ENCODE results near the gene ZC3H4.

Gene ZC3H4

DNA sequence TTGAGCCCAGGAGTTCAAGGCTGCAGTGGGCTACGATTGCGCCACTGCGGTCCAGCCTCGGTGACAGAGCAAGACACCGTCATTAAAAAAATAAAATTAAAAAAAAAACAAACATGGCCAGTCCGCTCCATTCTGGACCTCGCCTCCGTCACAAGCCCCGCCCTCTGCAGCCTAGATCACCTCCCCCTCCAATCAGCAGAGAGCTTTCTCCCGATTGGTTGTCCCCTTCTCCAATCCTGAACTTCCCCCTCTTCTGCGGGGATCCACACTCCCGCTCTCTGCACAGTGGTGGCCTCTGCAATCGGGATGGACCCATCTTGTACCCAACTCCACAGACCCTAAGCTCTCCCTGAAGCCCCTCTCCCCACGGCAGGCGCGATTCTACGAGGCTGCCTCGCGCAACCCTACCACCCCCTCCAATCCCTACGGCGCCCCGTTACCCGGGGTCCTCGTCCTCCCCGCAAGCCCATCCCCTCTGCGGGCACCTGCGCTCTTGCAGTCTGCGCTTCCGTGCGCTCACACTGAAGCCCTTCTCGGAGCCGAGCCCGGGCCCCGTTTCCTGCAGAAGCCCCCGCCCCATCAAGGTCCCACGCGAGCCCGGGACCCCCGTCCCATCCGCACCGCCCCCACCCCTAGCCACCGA lies 65.7 kb downstream of the ZC3H4 start:
- DNase-seq (ENCODE audit: low spot score): peak; percentile 86

DNA sequence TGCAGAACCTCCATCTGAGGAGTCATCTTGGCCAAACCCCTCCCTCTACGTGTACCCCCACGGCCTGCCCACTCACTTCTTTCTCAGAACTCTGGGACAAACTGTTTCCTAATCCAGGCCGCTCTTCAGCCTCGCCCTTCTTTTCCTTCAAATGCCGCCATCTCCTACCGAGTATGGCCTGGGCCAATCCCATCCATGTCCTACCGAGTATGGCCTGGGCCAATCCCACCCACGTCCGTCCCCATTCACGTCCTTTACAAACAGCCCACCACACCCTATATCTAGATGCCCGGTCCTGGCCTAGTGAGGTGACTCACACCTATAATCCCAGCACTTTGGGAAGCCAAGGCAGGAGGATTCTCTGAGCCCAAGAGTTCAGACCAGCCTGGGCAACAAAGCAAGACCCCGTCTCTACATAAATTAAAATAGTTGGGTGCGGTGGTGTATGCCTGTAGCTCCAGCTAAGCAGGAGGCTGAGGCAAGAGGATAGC lies 66.3 kb downstream of the ZC3H4 start:
- no peak for DNase-seq (ENCODE audit: low spot score)

DNA sequence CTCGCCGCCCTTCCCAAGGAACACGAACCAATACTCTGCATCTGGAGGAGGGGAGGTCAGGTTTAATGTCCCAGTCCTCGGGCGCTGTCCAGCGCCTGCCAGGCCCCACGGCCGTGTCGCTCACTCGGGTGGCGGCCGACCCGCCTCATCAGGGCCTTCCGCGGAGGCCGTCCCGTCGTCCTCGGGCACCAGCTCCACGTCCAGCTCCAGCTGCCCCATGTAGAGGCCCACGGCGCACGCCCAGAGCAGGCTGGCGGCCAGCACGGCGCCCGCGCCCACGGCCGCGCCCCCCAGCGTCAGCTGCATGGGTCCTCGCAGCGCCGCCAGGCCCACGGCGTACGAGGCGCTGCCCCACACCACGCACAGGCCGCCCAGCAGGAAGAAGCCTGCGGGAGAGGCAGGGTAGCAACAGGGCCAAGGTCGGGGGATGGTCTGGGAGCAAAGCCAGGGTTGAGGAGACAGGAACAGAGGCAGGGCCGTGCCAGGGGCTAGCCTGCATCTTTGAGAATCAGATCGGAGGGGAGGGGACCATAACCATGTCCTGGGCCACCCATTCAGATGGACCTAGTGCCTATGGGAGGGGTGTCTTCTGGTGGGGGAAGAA lies 67.6 kb downstream of the ZC3H4 start:
- no peak for DNase-seq (ENCODE audit: low spot score)

DNA sequence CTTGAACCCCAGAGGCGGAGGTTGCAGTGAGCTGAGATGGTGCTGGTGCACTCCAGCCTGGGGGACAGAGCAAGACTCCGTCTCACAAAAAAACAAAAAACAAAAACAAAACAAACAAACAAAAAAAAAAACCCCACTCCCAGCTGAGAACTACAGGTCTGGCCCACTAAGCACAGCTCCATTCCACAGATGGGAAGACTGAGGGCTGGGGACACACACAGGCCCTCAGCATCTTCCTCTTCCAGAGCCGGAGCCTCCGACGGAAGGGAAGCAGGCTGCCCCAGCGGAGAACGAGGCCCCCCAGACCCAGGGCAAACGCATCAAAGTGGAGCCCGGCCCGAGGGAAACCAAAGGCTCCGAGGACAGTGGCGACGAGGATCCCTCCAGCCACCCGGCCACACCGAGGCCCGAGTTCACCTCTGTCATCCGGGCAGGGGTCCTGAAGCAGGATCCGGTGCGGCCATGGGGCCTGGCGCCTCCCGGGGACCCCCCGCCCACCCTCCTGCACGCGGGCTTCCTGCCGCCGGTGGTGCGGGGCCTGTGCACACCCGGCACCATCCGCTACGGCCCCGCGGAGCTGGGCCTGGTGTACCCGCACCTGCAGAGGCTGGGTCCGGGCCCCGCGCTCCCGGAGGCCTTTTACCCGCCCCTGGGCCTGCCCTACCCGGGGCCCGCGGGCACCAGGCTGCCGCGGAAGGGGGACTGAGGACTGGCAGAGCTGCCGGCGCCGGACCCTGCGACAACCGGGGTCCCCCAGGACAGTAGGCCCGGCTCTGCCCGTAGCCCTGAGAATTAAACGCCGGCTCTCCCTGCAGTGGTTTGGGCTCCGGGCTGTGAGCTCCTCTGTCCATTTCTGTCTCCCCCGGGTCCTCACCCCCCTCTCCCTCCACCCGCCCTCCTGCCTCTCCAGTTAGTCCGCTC lies 68.4 kb downstream of the ZC3H4 start:
- no peak for DNase-seq (ENCODE audit: low spot score)

DNA sequence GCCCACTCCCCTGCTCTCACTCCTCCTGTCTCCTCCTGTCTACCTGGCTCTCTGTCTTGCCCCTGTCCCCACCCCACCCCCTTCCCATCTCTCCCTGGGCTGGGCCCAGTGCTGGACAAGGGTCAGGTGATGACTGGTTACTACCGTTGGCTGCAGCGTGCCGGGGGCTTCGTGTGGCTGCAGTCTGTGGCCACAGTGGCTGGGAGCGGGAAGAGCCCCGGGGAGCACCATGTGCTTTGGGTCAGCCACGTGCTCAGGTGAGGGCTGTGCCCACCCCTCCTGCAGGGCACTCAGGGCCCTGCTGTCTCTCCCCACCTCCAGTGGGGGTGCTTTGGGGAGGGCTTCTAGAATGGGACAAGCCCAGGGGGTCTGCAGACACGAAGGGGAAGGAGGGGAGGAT lies 72.7 kb downstream of the ZC3H4 start:
- DNase-seq (ENCODE audit: low spot score): no peak

DNA sequence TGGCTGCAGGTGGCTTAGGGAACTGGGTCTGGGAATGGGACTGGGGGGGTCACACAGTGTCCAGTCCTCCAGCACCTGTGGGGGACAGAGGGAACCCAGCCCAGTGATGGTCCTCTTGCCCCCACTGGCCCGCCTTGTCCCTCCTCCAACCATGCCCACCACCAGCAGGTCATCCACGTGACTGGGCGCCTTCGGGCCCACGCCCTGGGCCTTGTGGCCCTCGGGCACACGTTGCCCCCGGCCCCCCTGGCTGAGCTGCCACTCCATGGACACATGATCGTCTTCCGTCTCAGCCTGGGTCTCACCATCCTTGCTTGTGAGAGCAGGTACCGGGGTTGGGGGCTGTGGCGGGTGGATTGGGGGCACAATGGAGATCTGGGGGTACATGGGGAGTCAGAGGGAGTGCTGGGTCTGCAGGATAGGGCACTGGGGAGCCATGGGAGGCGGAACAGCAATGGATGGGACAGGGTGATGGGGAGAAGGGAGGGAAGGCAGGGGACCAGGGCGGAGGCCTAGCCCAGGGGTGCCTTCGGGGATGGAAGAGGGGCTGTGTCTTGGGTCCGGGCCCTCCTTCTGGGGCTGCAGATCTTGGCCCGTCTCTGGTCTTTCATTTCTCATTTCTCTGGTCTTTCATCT lies 74.2 kb downstream of the ZC3H4 start:
- DNase-seq (ENCODE audit: low spot score): no peak

DNA sequence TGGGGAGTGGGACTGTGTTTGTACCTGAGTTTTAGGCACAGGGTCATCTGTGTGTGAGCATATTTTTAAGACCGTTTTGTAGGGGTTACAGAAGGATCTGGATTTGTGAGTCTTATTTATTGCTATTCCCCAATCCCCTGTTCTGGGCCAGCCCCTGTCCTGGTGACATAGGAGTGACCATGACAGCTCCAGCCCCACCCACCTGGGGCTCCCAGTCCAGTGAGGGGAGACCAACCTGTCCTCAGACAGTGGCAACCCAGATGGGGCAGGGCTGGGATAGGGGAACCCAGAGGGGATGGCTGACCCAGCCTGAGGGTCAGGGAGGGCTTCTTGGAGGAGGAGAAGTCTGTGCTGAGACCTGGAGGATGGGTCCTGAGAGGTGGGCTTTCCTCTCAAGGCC lies 75.8 kb downstream of the ZC3H4 start:
- DNase-seq (ENCODE audit: low spot score): no peak

DNA sequence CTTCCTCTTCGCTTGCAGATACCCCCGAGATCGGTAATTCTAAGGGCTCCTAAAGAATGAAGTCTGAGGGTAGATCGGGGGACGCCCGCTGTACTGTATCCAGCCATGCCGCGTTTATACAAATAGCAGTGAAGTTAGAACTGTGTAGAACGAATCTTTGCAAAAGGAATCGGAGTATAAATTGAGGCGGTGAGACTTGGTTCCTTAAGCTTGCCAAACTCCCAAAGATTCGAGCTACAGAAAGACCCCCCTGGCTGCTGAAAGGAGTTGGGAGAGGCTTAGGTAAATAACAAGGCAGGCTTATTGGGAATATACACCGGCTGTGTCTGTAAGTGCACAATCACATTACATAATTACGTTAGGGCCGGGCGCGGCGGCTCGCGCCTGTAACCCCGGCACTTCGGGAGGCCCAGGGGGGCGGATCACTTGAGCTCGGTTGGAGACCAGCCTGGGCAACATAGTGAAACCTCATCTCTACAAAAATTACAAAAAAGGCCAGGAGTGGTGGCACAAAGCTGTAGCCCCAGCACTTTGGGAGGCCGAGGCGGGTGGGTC lies 77.4 kb downstream of the ZC3H4 start:
- no peak for DNase-seq (ENCODE audit: low spot score)

DNA sequence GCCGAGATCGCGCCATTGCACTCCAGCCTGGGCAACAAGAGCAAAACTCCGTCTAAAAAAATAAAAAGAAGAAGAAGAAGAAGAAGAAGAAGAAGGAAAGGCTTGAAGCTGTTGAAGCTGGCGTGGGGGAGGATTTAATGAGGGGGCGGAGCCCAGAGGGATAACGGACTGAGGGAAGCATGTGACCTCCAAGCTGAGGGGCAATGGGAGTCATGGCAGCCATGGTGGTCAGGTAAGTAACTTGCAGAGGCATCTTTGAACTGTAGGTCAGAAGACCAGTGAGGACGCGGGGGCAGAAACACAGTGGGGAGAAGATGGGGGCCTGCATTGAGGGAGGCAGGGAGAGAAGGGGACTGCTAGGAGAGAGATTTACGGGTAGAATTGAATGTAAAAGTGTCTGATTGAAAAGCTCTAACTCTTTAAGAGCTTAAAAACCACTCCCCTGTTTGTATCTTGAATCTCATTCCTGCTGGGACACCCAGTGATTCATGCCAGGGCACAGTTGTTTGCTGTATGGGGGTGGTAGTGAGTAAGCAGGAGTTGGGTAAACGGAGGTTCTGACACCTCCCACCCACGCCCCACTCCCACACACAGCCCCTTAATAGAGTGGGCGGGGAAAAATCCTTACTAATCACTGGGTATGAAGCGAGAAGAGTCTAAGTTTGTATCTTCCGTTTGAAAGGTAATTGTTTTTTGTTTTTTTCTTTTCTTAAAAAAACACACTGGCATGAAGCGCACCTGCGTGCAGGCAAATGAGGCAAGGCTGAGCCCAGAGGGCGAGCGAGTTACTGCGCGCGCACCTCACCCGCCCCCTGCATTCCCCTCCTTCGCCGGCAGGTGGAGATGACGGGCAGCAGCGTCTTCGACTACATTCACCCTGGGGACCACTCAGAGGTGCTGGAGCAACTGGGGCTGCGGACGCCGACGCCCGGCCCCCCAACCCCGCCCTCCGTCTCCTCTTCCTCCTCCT lies 78.2 kb downstream of the ZC3H4 start:
- peak; percentile 90 for DNase-seq (ENCODE audit: low spot score)

DNA sequence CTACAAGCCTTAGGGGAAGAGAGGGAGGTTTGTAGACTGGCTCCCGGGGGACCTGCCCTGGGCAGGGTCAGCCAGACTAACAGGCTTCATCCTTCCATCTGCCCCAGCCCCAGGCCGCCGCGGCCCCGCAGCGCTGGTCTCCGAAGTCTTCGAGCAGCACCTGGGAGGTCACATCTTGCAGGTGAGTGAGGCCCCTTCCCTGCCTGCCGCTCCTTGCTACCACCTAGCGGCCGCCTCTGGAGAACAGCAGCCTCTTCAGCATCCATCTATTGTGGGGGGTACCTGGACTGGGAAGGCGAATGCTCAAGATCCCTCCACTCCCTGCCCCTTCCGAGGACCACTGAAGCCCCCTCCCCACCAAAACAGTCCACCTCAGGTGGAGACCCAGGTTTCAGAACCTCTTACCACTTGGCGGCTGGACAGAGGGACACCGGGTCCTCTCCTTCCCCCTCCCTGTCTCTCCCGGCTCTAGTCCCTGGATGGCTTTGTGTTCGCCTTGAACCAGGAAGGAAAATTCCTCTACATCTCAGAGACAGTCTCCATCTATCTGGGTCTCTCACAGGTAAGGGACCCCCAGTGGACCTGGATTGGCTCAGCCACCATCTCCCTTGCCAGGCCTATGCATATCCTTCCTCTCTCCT lies 81.3 kb downstream of the ZC3H4 start:
- DNase-seq (ENCODE audit: low spot score): peak; percentile 61

DNA sequence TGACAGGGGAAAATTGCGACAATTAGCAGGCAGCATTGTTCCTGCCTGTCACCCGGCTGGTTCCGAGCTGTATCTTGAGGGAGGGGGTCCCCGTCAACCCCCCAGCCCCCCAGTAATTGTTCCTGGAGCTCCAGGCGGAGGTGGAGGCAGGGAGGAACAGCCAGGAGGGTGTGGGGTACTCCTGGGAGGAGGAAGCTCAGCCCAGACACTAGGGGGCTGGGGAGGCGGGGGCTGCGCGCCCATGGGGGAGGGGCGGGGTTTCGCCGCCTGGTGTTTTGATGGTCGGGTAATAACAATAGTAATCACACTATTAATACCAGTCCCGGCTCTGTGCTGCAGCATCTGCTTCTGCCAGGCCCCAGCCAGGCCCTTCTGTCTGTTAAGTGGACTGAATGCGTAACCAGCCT lies 85.4 kb downstream of the ZC3H4 start:
- DNase-seq (ENCODE audit: low spot score): no peak

DNA sequence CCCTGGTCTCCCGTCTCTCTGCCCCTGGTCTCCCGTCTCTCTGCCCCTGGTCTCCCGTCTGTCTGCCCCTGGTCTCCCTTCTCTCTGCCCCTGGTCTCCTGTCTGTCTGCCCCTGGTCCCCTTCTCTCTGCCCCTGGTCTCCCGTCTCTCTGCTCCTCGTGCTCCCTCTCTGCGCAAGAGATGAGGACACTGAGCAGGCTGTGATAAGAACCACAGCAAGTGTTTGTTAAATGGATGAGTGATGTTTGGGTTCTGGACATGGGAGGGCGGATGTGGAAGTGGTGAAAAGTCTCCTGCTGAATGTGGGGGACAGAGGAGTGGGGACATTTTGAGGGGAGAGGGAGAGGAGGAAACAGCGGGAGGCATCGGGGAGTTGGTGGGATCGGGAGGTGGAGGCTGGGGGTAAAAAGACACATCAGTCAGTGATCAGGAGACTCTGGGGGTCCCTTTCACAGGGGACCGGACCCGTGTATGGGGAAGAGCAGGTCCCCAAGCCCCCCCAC lies 85.9 kb downstream of the ZC3H4 start:
- no peak for DNase-seq (ENCODE audit: low spot score)

DNA sequence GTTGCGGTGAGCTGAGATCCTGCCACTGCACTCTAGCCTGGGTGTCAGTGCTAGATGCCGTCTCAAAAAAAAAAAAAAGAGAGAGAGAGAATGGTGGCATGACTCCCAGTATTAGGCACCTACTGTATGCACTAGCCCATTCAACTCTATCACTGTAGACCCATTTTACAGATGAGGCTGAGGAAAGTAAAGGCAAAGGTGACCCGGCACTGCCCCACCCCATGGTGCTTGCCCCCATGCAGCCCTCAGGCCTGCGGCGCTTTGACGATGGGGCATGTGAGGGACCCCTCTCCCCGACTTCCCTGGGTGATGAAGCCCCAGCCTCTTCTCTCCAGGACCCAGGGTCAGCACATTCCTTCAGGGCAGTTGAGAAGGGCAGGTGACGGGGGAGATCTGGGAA lies 86.7 kb downstream of the ZC3H4 start:
- no peak for DNase-seq (ENCODE audit: low spot score)

DNA sequence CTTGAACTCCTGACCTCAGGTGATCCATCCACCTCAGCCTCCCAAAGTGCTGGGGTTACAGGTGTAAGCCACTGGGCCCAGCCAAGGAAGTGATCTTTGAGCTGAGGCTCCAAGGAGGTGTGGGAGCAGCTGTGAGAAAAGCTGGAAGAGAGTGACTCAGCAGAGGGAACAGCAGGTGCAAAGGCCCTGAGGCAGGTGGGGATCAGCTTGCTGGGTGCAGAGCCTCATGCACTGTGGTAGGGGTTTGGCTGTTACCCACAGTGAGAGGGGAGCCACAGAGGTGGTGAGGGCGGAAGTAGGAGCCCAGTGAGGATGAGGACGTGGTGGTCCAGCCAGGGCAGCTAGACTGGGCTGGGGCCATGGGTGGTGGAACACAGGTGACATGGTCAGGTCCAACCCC lies 87.4 kb downstream of the ZC3H4 start:
- DNase-seq (ENCODE audit: low spot score): no peak

DNA sequence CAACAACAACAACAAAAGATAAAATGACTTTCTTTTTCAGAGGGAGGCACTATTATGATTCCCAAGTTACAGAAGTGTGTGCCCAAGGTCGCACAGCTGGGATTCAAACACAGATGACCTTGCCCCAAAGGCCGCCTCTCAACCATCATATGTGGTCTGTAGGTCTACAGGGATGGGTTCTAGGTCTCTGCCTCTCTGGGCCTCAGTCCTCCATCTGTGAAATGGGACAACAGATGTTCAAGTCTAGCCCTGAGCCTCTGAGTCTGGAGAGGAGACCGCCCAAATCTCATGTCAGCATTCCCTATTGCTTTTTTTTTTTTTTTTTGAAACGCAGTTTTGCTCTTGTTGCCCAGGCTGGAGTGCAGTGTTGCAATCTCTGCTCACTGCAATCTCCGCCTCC lies 89.1 kb downstream of the ZC3H4 start:
- DNase-seq (ENCODE audit: low spot score): no peak

DNA sequence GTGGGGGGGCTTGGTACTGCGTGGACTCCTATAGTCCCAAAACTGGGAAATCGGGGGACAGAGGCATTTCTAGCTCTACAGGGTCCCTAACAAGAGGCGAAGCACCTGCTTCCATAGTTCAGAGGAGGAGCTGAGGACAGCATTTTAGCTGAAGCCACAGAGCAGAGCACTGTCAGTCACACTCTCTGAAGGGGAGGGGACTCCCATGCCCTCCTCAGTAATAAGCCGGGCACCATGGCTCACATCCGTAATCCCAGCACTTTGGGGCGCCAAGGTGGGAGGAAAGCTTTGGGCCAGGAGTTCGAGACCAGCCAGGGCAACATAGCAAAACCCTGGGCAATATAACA lies 90.2 kb downstream of the ZC3H4 start:
- no peak for DNase-seq (ENCODE audit: low spot score)

DNA sequence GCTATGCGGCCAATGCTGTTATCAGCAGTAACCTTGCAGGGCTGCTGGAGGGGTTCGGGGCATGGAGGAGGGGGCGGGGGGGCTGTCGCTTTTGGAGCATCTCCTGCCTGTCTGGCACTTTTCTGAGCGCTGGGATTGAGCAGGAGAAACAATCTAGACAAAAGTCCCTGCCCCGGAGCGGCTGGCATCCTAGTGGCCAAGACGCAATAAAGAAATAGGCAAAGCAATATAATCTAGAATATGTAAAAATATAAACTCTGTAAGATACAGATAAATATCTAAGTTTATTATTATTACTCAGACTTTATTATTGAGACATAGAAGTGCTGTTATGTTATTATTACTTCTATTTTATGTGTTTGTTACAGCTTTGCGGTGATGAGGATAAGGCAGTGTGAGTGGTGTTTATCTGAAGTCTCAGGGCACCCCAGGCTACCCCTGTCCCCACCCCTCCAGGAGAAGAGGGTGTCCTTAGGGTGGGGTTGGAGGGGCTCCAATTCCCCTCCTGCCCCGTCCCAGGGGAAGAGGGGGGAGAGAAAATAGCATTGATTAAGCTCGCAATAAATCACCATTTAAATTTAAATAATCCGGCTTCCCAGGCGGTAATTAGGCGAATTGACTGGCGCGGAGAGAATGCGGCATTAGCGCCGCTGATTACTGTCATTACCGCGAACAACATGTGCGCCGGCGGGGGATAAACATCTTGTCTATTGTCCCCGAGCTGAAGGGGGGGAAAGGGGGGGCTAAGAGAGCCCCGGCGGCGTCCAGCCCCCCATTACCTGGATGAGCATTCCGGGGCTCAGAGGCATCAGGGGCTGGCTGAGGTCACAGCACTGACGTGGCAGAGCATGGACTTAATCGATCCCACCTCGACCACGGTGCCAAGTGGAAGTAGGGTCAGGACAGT lies 90.8 kb downstream of the ZC3H4 start:
- no peak for DNase-seq (ENCODE audit: low spot score)

DNA sequence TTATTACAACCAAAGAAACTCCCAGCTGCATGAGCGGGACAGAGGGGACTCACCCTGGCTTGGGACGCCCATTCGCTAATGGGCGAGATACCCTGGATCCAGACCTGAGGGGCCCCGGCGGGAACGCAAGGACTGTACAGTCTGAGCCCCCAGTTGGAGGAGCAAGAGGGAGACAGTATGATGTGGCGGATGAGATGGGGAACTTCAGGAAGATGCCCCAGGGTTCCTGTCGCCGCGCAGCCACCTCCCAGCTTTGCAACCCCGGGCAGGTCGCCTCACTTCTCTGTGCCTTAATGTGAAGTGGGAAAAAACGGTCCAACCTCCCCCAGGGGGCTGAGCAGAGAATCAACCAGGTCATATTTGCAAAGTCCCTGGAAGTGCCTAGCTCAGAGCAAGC lies 91.4 kb downstream of the ZC3H4 start:
- DNase-seq (ENCODE audit: low spot score): no peak

DNA sequence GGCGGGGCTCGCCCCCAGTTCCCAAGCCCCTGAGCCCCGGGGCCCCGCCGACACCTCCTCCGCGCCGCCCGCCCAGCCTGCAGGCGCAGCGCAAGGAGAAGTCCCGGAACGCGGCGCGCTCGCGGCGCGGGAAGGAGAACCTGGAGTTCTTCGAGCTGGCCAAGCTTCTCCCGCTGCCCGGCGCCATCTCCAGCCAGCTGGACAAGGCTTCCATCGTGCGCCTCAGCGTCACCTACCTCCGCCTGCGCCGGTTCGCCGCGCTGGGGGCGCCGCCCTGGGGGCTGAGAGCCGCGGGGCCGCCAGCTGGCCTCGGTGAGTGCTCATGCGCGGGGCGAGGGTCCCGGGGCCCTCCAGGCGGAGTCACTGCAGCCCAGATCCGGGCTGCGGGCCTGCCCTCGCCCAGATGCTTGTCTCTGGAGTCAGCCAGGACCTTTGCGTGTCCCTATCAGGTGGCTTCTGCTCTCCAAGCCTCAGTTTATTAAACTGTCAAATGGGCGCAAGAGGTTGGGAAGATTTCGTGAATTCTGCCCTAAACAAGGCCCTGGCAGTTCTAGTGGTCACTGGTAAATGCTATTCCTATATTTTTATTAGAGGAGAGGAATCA lies 91.9 kb downstream of the ZC3H4 start:
- DNase-seq (ENCODE audit: low spot score): no peak
